ENCODE results near the gene RTN3. TPM values are rescaled to one million over a fixed set of nuclear protein-coding genes. Genes with fewer than 3 reads are reported as not detected.

RTN3 gene
- total RNA-seq, 1 donor from 2014 or later = 61.1 TPM

- no peak for DNase-seq (ENCODE audit: low spot score)
- H3K27ac Mint-ChIP-seq = no peak overlapping the region
- H3K4me1 Mint-ChIP-seq (ENCODE audit: low read depth) = no peaks in the 10 kb centered on the region
- H3K27me3 Mint-ChIP-seq (ENCODE audit: low read depth) = peaks cover 2% of the 10 kb centered on the region
- H3K36me3 Mint-ChIP-seq (ENCODE audit: low read depth) = no peaks in the 10 kb centered on the region
- no peak overlapping the region for H3K4me3 Mint-ChIP-seq (ENCODE audit: low read depth)
- intact Hi-C loops (cut with micrococcal nuclease) = no loop called here
- H3K9me3 Mint-ChIP-seq = no peaks in the 10 kb centered on the region
Measured at GRCh38 chr11:63800921-63801320, 119.6 kb downstream of the RTN3 start.

GRCh38 chr11:63802637-63803414 is 121.5 kb downstream of the RTN3 start:
- Mint-ChIP-seq H3K27ac (no peak overlapping the region), H3K9me3 (no peaks in the 10 kb centered on the region), H3K4me1 (ENCODE audit: low read depth) (no peaks in the 10 kb centered on the region), H3K36me3 (ENCODE audit: low read depth) (no peaks in the 10 kb centered on the region), H3K27me3 (ENCODE audit: low read depth) (peaks cover 2% of the 10 kb centered on the region), H3K4me3 (ENCODE audit: low read depth) (no peak overlapping the region)
- intact Hi-C loops (cut with micrococcal nuclease) = no loop called here
- DNase-seq (ENCODE audit: low spot score) = no peak

GRCh38 chr11:63804259-63804658 is 123.0 kb downstream of the RTN3 start:
- H3K9me3 Mint-ChIP-seq = no peaks in the 10 kb centered on the region
- no peak overlapping the region for H3K27ac Mint-ChIP-seq
- peaks cover 2% of the 10 kb centered on the region for H3K27me3 Mint-ChIP-seq (ENCODE audit: low read depth)
- no peaks in the 10 kb centered on the region for H3K36me3 Mint-ChIP-seq (ENCODE audit: low read depth)
- no peak for DNase-seq (ENCODE audit: low spot score)
- H3K4me1 Mint-ChIP-seq (ENCODE audit: low read depth) = no peaks in the 10 kb centered on the region
- no peak overlapping the region for H3K4me3 Mint-ChIP-seq (ENCODE audit: low read depth)
- intact Hi-C loops (cut with micrococcal nuclease) = no loop called here

GRCh38 chr11:63805844-63806415 is 124.6 kb downstream of the RTN3 start:
- H3K27me3 Mint-ChIP-seq (ENCODE audit: low read depth) = no peaks in the 10 kb centered on the region
- H3K9me3 Mint-ChIP-seq = no peaks in the 10 kb centered on the region
- no peaks in the 10 kb centered on the region for H3K4me1 Mint-ChIP-seq (ENCODE audit: low read depth)
- H3K27ac Mint-ChIP-seq = no peak overlapping the region
- intact Hi-C loops (cut with micrococcal nuclease) = no loop called here
- DNase-seq (ENCODE audit: low spot score) = no peak
- no peaks in the 10 kb centered on the region for H3K36me3 Mint-ChIP-seq (ENCODE audit: low read depth)
- H3K4me3 Mint-ChIP-seq (ENCODE audit: low read depth) = no peak overlapping the region

Other genes starting within 250 kb of the RTN3 start
- 0.64 and 0.80 TPM in 2 replicates for gene PLAAT5, start 190.3 kb upstream of the RTN3 start, total RNA-seq
- gene LGALS12, start 175.4 kb upstream of the RTN3 start, total RNA-seq = 1.1 and 1.4 TPM in 2 replicates
- 41.4 and 45.7 TPM in 2 replicates for gene PLAAT4, start 144.7 kb upstream of the RTN3 start, total RNA-seq
- not detected in 2 replicates for gene PLAAT2, start 118.1 kb upstream of the RTN3 start, total RNA-seq
- 15.2 and 17.3 TPM in 2 replicates for gene PLAAT3, start 67.1 kb upstream of the RTN3 start, total RNA-seq
- 38.6 and 38.8 TPM in 2 replicates for gene ATL3, start 10.1 kb upstream of the RTN3 start, total RNA-seq
- 7.0 and 8.9 TPM in 2 replicates for gene ZFTA, start 87.3 kb downstream of the RTN3 start, total RNA-seq
- gene SPINDOC, start 132.0 kb downstream of the RTN3 start, total RNA-seq = 67.0 and 69.2 TPM in 2 replicates
- gene MARK2, start 157.6 kb downstream of the RTN3 start, total RNA-seq = 36.5 and 38.8 TPM in 2 replicates
- 0.41 and 0.43 TPM in 2 replicates for gene RCOR2, start 235.7 kb downstream of the RTN3 start, total RNA-seq

Data from activated T-helper 2 cell treated with anti-CD3 and anti-CD28 coated beads, Interferon-gamma antibody, Interleukin-2, Interleukin-4, amounts not matched to agents 10 μg/mL and 5 μg/mL and 100 μg/mL, durations not matched to agents 14 hours and 24 hours and 36 hours (primary cell).